Measurements from ENCODE around the gene CCDC7.

DNA sequence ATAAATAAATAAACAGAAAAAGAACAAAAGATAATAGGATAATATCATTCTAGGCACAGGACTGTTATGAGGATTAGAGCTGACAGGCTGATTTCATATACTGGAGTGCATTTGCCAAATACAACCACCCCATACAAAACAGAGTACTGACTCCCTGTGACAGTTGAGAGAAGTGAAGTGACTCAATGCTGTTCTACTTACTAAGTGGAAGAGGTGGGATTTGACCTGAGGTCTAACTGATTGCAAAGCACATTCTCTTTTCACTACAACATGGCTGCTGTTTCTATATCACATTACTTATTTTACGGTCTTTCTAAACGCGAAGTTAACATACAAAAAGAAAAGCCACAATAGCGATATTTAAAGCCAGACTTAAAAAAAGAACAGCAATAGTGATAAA lies 460.7 kb downstream of the CCDC7 start:
- TF ChIP-seq, protein P1, sequence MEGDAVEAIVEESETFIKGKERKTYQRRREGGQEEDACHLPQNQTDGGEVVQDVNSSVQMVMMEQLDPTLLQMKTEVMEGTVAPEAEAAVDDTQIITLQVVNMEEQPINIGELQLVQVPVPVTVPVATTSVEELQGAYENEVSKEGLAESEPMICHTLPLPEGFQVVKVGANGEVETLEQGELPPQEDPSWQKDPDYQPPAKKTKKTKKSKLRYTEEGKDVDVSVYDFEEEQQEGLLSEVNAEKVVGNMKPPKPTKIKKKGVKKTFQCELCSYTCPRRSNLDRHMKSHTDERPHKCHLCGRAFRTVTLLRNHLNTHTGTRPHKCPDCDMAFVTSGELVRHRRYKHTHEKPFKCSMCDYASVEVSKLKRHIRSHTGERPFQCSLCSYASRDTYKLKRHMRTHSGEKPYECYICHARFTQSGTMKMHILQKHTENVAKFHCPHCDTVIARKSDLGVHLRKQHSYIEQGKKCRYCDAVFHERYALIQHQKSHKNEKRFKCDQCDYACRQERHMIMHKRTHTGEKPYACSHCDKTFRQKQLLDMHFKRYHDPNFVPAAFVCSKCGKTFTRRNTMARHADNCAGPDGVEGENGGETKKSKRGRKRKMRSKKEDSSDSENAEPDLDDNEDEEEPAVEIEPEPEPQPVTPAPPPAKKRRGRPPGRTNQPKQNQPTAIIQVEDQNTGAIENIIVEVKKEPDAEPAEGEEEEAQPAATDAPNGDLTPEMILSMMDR (IDR thresholded peaks at IDR 0.05; ENCODE audit: insufficient read depth, low read length) = no peak
- TF ChIP-seq GABPA (IDR thresholded peaks at IDR 0.05; ENCODE audit: low read depth) (no peak), POLR2AphosphoS5 (IDR thresholded peaks at IDR 0.05; ENCODE audit: low read depth) (no peak), SPI1 (IDR thresholded peaks at IDR 0.05; ENCODE audit: borderline replicate concordance, low read depth) (no peak)
- TF ChIP-seq, protein P2, sequence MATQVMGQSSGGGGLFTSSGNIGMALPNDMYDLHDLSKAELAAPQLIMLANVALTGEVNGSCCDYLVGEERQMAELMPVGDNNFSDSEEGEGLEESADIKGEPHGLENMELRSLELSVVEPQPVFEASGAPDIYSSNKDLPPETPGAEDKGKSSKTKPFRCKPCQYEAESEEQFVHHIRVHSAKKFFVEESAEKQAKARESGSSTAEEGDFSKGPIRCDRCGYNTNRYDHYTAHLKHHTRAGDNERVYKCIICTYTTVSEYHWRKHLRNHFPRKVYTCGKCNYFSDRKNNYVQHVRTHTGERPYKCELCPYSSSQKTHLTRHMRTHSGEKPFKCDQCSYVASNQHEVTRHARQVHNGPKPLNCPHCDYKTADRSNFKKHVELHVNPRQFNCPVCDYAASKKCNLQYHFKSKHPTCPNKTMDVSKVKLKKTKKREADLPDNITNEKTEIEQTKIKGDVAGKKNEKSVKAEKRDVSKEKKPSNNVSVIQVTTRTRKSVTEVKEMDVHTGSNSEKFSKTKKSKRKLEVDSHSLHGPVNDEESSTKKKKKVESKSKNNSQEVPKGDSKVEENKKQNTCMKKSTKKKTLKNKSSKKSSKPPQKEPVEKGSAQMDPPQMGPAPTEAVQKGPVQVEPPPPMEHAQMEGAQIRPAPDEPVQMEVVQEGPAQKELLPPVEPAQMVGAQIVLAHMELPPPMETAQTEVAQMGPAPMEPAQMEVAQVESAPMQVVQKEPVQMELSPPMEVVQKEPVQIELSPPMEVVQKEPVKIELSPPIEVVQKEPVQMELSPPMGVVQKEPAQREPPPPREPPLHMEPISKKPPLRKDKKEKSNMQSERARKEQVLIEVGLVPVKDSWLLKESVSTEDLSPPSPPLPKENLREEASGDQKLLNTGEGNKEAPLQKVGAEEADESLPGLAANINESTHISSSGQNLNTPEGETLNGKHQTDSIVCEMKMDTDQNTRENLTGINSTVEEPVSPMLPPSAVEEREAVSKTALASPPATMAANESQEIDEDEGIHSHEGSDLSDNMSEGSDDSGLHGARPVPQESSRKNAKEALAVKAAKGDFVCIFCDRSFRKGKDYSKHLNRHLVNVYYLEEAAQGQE (IDR thresholded peaks at IDR 0.05; ENCODE audit: insufficient replicate concordance, low read depth) = no peak
